ENCODE results near the gene SLC15A1. TPM values are rescaled to one million over a fixed set of nuclear protein-coding genes. Genes with fewer than 3 reads are reported as not detected.

Gene SLC15A1, protein sequence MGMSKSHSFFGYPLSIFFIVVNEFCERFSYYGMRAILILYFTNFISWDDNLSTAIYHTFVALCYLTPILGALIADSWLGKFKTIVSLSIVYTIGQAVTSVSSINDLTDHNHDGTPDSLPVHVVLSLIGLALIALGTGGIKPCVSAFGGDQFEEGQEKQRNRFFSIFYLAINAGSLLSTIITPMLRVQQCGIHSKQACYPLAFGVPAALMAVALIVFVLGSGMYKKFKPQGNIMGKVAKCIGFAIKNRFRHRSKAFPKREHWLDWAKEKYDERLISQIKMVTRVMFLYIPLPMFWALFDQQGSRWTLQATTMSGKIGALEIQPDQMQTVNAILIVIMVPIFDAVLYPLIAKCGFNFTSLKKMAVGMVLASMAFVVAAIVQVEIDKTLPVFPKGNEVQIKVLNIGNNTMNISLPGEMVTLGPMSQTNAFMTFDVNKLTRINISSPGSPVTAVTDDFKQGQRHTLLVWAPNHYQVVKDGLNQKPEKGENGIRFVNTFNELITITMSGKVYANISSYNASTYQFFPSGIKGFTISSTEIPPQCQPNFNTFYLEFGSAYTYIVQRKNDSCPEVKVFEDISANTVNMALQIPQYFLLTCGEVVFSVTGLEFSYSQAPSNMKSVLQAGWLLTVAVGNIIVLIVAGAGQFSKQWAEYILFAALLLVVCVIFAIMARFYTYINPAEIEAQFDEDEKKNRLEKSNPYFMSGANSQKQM
- total RNA-seq, result not detected

DNA sequence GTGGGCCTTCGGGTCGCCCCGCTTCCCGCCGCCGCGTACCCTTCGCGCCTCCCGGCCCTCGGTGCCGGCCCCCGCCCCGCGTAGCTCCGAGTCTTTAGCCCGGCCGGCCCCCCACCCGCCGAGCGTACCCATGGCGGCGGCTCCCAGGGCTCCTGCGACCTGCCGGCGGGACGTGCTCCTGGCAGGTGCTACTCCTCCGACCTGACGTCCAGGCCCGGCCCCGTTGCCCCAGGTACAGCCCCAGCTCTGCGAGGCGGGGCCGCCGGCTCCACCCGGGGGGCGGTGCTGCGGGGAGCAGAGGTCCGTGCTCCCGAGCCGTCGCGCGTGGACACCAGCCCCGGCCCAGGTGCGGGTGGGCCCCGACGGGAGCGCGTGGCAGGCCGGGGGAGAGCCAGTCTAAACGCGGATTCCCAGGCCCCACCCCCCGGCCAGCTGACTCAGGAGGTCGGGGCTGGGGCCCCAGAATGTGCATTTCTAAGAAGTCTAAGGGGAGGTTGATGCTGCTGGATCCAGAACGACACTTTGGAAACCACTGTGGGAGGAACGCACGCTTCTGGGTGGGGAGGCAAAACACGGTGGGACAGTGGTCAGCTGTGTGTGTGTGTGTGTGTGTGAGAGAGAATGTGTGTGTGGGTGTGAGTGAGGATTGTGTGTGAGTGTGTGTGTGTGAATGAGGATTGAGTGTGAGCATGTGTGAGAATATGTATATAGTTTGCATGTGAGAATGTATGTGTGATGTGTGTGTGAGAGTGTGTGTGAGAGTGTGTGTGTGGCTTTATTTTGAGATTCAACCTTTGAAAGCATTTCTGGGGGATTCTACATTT is at the start of gene SLC15A1:
SLC15A1 (minus strand) TSS at position 206 of the 824 bp plus-strand sequence; CDS start at position 132, 74 bp downstream.
- Histone ChIP-seq H3K9me3 (peaks cover 0 to 12% of the 10 kb centered on the region in 2 donors), H3K4me3 (peak within 1 kb of the TSS; percentile 17 to 43), H3K27me3 (peaks cover 13 to 20% of the 10 kb centered on the region in 2 donors), H3K27ac (no peak within 1 kb of the TSS), H3K4me1 (peaks cover 0 to 15% of the 10 kb centered on the region in 2 donors), H3K36me3 (no peaks in the 10 kb centered on the region)
- DNase-seq (ENCODE audit: low spot score), result no peak
- TF ChIP-seq, protein P1, sequence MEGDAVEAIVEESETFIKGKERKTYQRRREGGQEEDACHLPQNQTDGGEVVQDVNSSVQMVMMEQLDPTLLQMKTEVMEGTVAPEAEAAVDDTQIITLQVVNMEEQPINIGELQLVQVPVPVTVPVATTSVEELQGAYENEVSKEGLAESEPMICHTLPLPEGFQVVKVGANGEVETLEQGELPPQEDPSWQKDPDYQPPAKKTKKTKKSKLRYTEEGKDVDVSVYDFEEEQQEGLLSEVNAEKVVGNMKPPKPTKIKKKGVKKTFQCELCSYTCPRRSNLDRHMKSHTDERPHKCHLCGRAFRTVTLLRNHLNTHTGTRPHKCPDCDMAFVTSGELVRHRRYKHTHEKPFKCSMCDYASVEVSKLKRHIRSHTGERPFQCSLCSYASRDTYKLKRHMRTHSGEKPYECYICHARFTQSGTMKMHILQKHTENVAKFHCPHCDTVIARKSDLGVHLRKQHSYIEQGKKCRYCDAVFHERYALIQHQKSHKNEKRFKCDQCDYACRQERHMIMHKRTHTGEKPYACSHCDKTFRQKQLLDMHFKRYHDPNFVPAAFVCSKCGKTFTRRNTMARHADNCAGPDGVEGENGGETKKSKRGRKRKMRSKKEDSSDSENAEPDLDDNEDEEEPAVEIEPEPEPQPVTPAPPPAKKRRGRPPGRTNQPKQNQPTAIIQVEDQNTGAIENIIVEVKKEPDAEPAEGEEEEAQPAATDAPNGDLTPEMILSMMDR (IDR thresholded peaks at IDR 0.05), result no peak

DNA sequence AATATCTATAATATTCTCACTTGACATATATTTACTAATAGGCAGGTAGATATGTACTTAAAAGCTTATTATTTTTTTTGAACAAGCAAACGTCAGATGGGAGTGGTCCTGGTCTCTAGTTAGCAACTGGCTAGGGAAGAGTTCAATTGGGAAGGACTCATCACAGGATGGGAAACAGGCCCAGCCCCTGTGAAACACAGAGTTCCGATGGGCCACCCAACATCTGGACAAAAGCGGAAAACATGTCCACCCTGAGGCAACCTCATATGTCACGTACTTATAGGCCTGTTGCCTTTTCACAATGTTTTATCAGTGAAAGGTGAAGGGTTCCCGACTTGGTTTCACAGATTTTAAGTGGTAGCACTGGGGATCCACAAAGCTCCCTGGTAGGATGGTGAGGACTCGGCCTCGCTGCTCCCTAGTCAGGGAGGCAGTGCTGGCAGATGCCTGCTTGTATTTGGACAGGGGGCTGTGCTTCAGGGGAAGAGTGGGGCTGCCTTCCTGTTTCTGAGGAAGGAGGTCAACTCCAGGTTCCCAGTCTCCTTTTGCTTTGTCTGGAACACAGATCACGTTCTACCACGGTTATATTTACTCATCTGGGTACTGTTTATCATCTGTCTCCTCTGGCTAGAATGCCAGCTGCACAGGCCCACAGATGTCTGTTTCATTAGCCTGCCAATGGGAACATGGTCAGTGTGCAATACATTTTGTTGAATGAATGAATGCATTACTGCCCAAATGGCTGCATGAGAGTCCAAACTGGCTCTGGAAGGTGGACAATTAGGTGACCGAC is 49.4 kb upstream of the SLC15A1 start:
- Histone ChIP-seq H3K27me3 (no peaks in the 10 kb centered on the region), H3K4me1 (no peaks in the 10 kb centered on the region), H3K4me3 (no peak overlapping the region), H3K27ac (peak overlapping the region in 1 of 2 donors; percentile 3), H3K36me3 (peaks cover 53% of the 10 kb centered on the region), H3K9me3 (no peaks in the 10 kb centered on the region)
- peak; percentile 54 for DNase-seq (ENCODE audit: low spot score)
- TF ChIP-seq, protein P1 (IDR thresholded peaks at IDR 0.05), result no peak

DNA sequence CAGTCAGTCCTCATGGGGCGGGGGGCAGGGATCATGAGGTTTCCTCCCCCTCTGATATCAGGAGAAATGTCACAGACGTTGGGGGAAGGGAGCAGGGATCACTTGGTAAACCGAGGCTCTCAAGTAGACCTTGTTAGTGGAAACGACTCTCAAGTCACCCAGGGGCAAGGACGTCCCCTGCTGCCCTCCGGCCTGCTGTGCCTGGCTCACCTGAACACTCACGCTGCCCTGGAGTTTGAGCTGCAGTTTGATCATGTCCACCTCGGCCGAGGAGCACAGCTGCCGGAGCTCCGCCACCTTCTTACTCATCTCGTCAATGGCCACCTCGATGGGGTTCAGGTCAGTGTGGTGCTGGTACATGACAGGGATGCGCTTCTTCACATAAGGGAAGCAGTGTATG is 47.6 kb upstream of the SLC15A1 start:
- H3K9me3 ChIP-seq, result no peaks in the 10 kb centered on the region
- peaks cover 66% of the 10 kb centered on the region for H3K36me3 ChIP-seq
- no peak for DNase-seq (ENCODE audit: low spot score)
- H3K27me3 ChIP-seq, result no peaks in the 10 kb centered on the region
- TF ChIP-seq, protein P1 (IDR thresholded peaks at IDR 0.05), result no peak
- no peaks in the 10 kb centered on the region for H3K4me1 ChIP-seq
- H3K4me3 ChIP-seq, result no peak overlapping the region
- H3K27ac ChIP-seq, result no peak overlapping the region

DNA sequence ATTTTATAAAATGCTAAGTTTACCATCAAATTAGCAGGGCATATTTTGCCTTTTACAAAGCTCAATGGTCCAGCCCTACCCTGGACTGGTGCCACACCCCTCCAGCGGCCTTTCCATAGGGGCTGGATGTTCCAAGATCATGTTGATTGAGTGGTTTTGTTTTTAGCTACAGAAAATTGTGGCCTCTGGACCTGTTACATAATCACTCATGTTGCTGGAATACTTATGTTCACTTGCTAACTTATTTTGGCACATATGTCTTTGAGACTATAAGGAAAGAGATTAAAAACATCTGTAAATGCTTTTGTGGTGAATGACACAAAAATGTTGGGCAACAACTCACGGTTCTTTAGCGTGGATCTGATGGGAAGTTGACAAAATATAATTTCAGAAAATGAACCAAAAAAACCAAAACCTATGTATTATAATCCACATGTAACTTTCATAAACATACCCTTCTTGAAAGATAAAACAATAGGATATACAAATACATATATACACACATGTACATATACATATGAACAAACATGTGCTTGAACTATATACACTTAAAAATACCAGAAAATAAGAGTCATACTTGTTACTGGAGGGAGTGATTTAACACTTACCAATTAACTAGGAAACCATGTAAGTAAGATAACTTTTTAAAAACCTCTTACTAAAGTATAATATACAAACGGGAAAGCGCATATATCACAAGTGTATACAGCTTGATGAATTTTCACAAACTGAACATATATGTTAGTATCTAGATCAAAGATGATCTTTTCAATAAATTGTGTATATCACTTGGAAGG is 46.6 kb upstream of the SLC15A1 start:
- DNase-seq (ENCODE audit: low spot score), result no peak
- Histone ChIP-seq H3K27ac (no peak overlapping the region), H3K36me3 (peaks cover 67% of the 10 kb centered on the region), H3K9me3 (no peaks in the 10 kb centered on the region), H3K27me3 (no peaks in the 10 kb centered on the region), H3K4me1 (no peaks in the 10 kb centered on the region), H3K4me3 (no peak overlapping the region)
- TF ChIP-seq, protein P1 (IDR thresholded peaks at IDR 0.05), result no peak
